GM11168 (cell line): Measurements from ENCODE around the gene PIEZO2.

Source experiments
- in situ Hi-C: fragments of 300-500 bp; cut with MboI; formaldehyde crosslinking; loops from one replicate; pipeline ENCODE4 v1.12.0; 2022; ENCODE audit warnings: low sequenced_read_pairs; ENCODE audit not compliant: unreplicated experiment

The PIEZO2 gene

GRCh38 chr18:10783941-10784340 lies 365.4 kb downstream of the PIEZO2 start:
- in situ Hi-C loops = no loop called here

GRCh38 chr18:10776493-10776892 lies 372.9 kb downstream of the PIEZO2 start:
- in situ Hi-C loops = no loop called here

- in situ Hi-C loops = no loop called here
Observed at GRCh38 chr18:10775026-10775425, 374.3 kb downstream of the PIEZO2 start.

GRCh38 chr18:10771053-10771709 lies 378.2 kb downstream of the PIEZO2 start:
- in situ Hi-C loops = no loop called here

GRCh38 chr18:10770264-10770663 lies 379.1 kb downstream of the PIEZO2 start:
- in situ Hi-C loops = no loop called here

- in situ Hi-C loops = no loop called here
Observed at GRCh38 chr18:10768221-10768620, 381.1 kb downstream of the PIEZO2 start.

GRCh38 chr18:10767658-10768057 lies 381.7 kb downstream of the PIEZO2 start:
- in situ Hi-C loops = no loop called here

- in situ Hi-C loops = no loop called here
Observed at GRCh38 chr18:10760986-10761385, 388.4 kb downstream of the PIEZO2 start.

- in situ Hi-C loops = no loop called here
Observed at GRCh38 chr18:10759241-10759640, 390.1 kb downstream of the PIEZO2 start.

- in situ Hi-C loops = no loop called here
Observed at GRCh38 chr18:10757946-10758345, 391.4 kb downstream of the PIEZO2 start.

- in situ Hi-C loops = no loop called here
Observed at GRCh38 chr18:10757349-10757748, 392.0 kb downstream of the PIEZO2 start.

GRCh38 chr18:10755855-10756254 lies 393.5 kb downstream of the PIEZO2 start:
- in situ Hi-C loops = no loop called here

GRCh38 chr18:10754128-10754527 lies 395.2 kb downstream of the PIEZO2 start:
- in situ Hi-C loops = no loop called here

GRCh38 chr18:10752382-10752781 lies 397.0 kb downstream of the PIEZO2 start:
- in situ Hi-C loops = no loop called here

GRCh38 chr18:10751653-10752052 lies 397.7 kb downstream of the PIEZO2 start:
- in situ Hi-C loops = no loop called here

- in situ Hi-C loops = no loop called here
Observed at GRCh38 chr18:10750191-10751035, 399.0 kb downstream of the PIEZO2 start.

- in situ Hi-C loops = no loop called here
Observed at GRCh38 chr18:10748641-10749040, 400.7 kb downstream of the PIEZO2 start.

GRCh38 chr18:10745971-10746370 lies 403.4 kb downstream of the PIEZO2 start:
- in situ Hi-C loops = no loop called here

GRCh38 chr18:10745219-10745618 lies 404.1 kb downstream of the PIEZO2 start:
- in situ Hi-C loops = no loop called here

GRCh38 chr18:10743766-10744165 lies 405.6 kb downstream of the PIEZO2 start:
- in situ Hi-C loops = no loop called here

- in situ Hi-C loops = no loop called here
Observed at GRCh38 chr18:10739152-10739551, 410.2 kb downstream of the PIEZO2 start.

- in situ Hi-C loops = no loop called here
Observed at GRCh38 chr18:10736984-10737383, 412.4 kb downstream of the PIEZO2 start.
